NK-92 (cell line): ENCODE measurements around the gene FCN2.

Experiments used
- DNase-seq: peaks from one replicate; lab custom pipeline; 2025; ENCODE audit not compliant: unreplicated experiment; lab: John Stamatoyannopoulos, UW

FCN2 gene

DNA sequence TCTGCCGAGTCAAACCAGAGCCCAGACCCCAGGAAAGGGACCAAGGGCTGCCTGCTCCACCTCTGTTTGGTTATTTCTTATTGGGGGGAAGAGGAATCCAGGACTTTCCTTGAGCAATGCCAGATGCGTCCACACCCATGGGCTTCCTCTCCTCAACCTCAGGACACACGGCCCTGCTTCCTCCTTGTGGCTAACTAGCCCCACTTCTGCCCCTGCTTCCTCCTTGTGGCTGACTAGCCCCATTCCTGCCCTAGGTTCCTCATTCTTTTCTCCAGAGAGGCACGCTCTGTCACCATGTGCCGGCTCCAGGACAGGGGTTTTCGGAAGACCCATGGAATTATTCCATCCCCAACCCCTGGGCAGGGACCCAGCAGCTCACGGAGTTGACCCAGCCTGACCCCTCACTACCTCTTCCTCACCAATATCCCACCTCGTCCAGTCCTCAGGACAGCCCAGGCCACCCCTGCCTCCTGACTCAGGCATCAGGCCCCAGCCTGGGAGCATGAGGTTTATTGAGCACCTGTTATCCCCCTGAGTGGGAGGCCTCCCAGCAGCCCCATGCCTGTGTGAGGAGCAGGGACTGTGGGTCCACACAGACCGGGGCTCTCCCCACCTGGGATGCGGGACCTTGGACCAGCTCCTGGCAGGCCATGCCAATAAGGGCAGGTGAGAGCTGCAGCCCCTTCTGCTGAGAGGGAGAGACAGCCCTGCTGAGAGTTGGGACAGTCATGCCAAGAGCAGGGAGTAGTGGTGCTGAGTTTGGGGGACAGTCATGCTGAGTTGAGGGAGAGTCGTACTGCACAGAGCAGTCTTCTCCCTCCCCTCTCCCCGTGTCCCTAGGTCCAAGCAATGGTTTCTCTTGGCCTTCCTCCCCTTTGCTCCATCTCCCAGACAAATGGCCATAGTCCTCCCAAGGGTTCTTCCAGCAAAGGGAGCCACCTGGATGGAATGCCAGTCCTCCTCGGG, 48.9 kb downstream of the FCN2 start:
- DNase-seq = no peak

DNA sequence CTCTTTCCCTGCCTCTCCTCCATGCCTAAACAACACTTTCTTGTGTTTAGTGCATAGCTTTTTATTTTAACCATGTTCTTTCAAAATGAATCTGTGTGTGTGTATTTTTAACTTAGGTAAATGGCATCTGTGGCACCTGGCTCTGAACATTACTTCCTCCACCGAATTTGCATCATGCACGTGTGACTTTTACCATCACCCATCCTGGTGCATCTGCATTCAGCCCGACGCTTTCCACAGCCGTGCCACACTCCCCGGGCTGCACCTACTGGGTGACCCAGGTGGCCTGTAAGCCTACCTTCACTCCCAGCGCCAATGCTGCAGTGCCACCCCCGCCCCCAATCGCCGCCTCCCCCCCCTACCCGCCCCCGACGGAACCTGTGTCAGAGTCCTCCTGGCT, 49.8 kb downstream of the FCN2 start:
- no peak for DNase-seq

DNA sequence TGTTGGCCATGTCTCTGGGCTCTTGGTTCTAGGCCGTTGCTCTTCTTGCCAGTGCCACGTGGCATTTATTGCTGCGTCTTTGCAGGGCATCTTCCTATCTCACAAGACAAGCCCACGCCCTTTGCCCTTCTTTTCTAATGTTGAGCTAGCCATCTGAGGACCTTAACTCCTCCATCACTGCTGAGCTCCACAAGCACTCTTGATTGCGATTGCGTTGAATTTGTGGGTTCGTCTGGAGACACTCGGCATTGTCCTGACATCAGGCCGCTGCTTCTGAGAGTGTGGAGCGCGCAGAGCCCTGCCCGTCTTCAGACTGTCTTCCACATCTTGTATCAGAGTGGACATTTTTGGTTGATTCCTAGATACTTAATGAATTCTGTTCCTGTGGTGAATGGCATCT, 51.6 kb downstream of the FCN2 start:
- DNase-seq = no peak

DNA sequence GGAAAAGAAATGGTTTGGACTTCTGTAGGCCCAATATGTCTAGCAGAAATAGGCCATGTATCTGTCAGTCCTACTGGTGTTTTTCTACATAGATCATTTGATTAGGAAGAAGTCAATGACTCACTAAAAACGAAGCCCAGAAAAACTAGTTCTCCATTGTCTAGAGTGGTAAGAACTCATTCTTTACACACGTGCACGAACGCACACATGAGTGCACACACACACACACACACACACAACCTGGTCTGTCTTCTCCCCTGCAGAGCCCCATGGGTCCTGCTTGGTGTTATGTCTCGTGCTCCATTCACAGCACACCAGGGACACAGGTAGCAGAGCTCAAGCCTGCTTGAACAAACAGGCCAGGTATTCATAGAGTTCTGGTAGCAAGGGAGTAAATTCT, 52.0 kb downstream of the FCN2 start:
- no peak for DNase-seq

DNA sequence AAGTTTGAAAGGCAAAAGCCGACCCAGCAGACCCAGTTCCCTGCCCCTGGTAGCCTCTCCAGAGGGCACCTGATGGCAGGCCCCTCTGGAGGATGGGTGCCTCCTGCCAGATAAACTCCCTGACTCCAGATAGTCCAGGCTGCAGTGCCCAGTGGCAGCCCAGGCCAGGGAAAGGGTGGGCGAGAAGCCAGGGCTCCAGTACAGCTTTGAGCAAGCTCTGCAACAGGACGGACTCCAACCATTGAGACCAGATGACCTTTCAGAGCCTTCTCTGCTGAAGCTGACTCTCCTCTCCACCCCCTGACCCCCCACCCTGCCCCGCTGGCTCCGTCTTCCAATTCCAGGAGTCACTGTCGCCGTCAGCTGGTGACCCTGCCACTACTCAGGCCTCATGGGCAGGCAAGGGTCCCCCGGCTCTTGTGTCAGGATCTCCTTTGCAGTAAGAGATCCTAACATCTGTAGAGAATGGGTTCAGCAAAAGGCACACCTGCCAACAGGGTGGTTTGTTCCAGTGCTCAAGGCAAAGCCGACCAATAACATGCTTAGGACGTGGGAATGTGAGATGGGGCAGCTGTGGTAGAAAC, 52.6 kb downstream of the FCN2 start:
- DNase-seq = no peak

DNA sequence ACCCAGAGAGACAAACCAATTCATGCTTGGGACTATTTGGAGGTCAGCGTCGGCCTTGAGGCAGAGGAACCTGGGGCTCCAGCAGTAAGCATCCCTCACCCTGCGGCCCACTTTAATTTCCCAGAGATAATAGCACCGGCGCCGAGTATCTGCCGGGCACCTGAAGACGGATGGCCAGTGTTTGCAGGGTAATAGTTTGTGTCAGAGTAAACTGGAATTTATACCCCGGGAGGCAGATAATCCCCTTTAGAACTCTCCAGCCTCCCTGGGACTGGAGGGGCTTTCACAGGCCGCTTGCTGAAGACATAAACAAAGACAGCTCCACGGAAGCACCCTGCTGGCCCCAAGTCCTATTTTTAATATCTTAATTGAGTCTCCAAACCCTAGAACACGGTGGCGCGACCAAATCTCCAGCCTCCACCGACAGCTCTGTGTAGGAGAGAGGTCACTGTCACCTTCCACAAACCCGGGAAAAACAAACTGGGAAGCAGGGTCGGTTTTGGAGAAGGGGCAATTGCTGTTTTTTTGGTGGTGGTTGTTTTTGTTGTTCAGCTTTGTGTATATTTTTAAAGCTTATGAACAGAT, 54.5 kb downstream of the FCN2 start:
- no peak for DNase-seq

DNA sequence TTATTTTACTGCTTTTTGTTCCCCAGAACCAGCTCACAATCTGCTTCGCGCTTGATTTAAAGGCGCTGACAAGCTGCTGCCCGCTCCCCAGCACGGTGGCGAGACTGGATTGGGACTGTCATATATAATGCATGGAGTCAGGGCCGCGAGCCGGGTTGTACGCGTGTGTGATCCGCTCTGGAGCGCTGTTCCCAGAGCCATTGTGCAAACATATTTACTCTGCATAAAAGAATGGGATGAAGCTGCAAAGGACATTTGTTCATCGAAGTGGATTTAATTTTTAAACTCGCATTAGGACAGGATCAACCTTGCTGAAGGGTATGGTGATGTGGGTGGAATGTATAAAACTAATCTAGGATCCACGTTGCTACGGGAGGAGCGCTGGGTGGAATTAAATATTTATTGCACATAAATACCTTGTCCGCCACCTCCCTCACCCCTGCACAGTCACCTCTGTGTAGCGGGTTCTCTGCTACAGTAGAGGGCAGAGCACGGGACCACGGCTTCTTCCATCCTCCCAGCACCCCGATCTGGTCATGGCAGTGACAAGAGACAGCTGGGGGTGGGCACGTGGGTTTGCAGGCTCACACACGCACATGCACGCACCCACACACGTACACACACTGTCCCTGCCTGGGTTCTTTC, 55.2 kb downstream of the FCN2 start:
- DNase-seq = no peak

DNA sequence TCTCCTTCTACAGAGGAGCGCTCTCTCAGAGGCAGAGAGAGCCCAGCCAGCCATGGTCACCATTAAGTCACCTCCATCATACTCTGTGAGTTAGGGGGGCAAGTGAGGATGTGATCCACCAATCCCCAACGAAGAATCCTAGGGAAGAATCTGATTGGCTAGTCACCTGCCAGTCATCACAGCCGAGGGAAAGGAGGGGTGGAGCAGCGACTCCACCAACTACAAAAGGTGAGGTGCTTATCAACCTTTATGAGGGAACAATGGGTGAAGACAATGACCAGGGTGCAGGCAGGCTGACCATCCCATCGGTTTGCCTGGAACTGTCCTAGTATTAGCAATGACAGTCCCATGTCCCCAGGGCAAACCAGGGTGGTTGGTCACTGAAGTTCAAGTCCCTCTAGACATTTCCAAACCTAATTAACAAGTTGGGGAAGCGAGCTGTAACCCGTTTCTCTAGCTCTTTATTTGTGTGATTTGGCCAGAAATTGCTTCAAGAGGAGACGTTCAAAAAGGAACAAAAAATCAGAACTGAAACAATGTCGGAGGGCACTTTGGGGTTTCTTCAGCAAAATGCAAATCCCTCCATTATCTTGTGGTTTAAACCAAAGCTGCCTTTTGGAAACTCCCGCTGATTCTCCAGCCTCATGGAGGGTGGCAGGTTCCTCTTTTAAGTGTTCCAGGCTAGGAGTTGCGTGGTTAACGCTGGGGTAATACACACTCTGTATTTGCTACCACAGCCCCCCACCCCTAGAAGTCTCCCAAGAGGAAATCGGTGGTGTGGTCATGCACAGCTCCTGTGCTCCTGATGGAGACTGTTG, 55.9 kb downstream of the FCN2 start:
- no peak for DNase-seq
